ENCODE measurements around the gene RAD17. TPM values are rescaled to one million over a fixed set of nuclear protein-coding genes. Genes with fewer than 3 reads are reported as not detected.

RAD17 gene
- total and polyA plus RNA-seq, 8 donors: 18.7 to 41.6 (median 37.3) TPM

GRCh38 chr5:69343083-69343482 lies 26.5 kb upstream of the RAD17 start:
- TF ChIP-seq, protein P1, sequence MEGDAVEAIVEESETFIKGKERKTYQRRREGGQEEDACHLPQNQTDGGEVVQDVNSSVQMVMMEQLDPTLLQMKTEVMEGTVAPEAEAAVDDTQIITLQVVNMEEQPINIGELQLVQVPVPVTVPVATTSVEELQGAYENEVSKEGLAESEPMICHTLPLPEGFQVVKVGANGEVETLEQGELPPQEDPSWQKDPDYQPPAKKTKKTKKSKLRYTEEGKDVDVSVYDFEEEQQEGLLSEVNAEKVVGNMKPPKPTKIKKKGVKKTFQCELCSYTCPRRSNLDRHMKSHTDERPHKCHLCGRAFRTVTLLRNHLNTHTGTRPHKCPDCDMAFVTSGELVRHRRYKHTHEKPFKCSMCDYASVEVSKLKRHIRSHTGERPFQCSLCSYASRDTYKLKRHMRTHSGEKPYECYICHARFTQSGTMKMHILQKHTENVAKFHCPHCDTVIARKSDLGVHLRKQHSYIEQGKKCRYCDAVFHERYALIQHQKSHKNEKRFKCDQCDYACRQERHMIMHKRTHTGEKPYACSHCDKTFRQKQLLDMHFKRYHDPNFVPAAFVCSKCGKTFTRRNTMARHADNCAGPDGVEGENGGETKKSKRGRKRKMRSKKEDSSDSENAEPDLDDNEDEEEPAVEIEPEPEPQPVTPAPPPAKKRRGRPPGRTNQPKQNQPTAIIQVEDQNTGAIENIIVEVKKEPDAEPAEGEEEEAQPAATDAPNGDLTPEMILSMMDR (IDR thresholded peaks at IDR 0.05): no peak
- no peak overlapping the region for H3K27ac ChIP-seq
- no peak for ATAC-seq
- H3K36me3 ChIP-seq: no peaks in the 10 kb centered on the region
- H3K4me3 ChIP-seq: no peak overlapping the region
- no peak for DNase-seq
- H3K27me3 ChIP-seq: no peaks in the 10 kb centered on the region
- no peaks in the 10 kb centered on the region for H3K9me3 ChIP-seq
- intact Hi-C loops (cut with DNase I): no loop called here
- no peaks in the 10 kb centered on the region for H3K4me1 ChIP-seq

GRCh38 chr5:69350664-69351063 lies 19.0 kb upstream of the RAD17 start:
- H3K9me3 ChIP-seq: no peaks in the 10 kb centered on the region
- no peak overlapping the region for H3K27ac ChIP-seq
- ATAC-seq (no peak), DNase-seq (no peak)
- peaks cover 0 to 59% of the 10 kb centered on the region in 2 donors for H3K36me3 ChIP-seq
- intact Hi-C loops (cut with DNase I): no loop called here
- H3K4me1 ChIP-seq: no peaks in the 10 kb centered on the region
- no peak overlapping the region for H3K4me3 ChIP-seq
- no peaks in the 10 kb centered on the region for H3K27me3 ChIP-seq
- TF ChIP-seq, protein P1 (IDR thresholded peaks at IDR 0.05): no peak

DNA sequence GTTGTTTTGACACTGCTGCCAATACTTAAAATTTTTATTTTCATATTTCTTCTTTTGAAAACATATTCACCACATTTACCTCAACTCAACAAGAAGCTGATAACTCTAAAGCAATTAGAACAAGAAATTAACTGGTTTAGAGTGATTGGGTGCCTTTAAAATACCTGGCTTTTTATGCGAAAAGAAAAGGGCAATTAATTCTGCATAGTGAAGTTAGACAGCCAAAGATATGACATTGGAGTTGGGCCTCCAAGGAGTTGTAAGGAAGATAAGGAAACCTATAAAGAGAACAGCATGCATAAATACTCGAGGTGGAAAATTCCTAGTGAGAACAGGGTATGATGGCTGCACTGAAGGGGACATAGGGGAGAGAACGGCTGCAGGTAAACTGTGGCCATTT lies 9.9 kb upstream of the RAD17 start:
- ATAC-seq: no peak
- H3K27me3 ChIP-seq: no peaks in the 10 kb centered on the region
- intact Hi-C loops (cut with DNase I): no loop called here
- H3K36me3 ChIP-seq: peaks cover 0 to 37% of the 10 kb centered on the region in 2 donors
- TF ChIP-seq, protein P1 (IDR thresholded peaks at IDR 0.05): no peak
- no peak overlapping the region for H3K4me3 ChIP-seq
- no peak overlapping the region for H3K27ac ChIP-seq
- H3K9me3 ChIP-seq: no peaks in the 10 kb centered on the region
- no peak for DNase-seq
- H3K4me1 ChIP-seq: peaks cover 0 to 2% of the 10 kb centered on the region in 2 donors

DNA sequence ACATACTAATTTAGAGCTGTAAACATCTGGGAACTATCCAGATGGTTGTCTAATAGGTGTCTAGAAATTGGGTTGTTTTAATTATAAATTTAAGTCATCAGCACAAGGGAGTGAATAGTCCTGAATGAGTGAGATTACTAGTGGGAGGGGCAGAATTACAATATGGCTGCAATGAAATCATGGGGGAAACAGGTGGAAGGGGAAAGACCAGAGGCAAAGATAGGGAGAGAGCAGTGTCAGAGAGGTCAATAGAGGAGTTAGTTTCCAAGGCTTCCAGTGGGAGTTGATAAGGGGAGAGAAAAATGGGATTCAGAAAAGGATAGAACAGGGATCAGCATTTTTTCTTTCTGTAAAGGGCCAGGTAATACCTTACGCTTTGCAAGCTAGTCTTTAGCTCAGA lies 9.2 kb upstream of the RAD17 start:
- TF ChIP-seq, protein P1 (IDR thresholded peaks at IDR 0.05): no peak
- Histone ChIP-seq H3K27ac (no peak overlapping the region), H3K9me3 (no peaks in the 10 kb centered on the region), H3K27me3 (no peaks in the 10 kb centered on the region), H3K4me3 (no peak overlapping the region), H3K36me3 (peaks cover 0 to 37% of the 10 kb centered on the region in 2 donors), H3K4me1 (peaks cover 0 to 6% of the 10 kb centered on the region in 2 donors)
- no peak for DNase-seq
- ATAC-seq: no peak
- intact Hi-C loops (cut with DNase I): no loop called here

- Histone ChIP-seq H3K4me3 (no peak overlapping the region), H3K9me3 (no peaks in the 10 kb centered on the region), H3K4me1 (peaks cover 4 to 19% of the 10 kb centered on the region in 2 donors), H3K36me3 (peaks cover 0 to 54% of the 10 kb centered on the region in 2 donors), H3K27me3 (no peaks in the 10 kb centered on the region), H3K27ac (no peak overlapping the region)
- intact Hi-C loops (cut with DNase I): no loop called here
- DNase-seq (no peak), ATAC-seq (no peak)
- TF ChIP-seq, protein P1 (IDR thresholded peaks at IDR 0.05): peak in 1 of 2 donors; percentile 13
These were observed 5.2 kb upstream of the RAD17 start for GRCh38 chr5:69364414-69364813.
